K562 (cell line): ENCODE measurements around the gene LPGAT1. TPM values are rescaled to one million over a fixed set of nuclear protein-coding genes. Genes with fewer than 3 reads are reported as not detected.

Experiments
- ARNT ChIP-seq, 2 experiments: fragments of 450-650 bp; IDR thresholded peaks; 2 replicates each; pipeline ENCODE4 v1.6.1; 2016; ENCODE audit warnings: mild to moderate bottlenecking in 1 of 2
- CCNT2 ChIP-seq: IDR thresholded peaks from 2 replicates; pipeline ENCODE4 v1.6.1; 2011; ENCODE audit warnings: borderline replicate concordance, low read depth, mild to moderate bottlenecking, moderate library complexity, mixed read lengths, low read length; ENCODE audit not compliant: insufficient read length; ENCODE audit errors: extremely low read depth
- CTBP1 ChIP-seq: fragments of 450-650 bp; IDR thresholded peaks from 2 replicates; pipeline ENCODE4 v1.6.1; 2016; ENCODE audit warnings: borderline replicate concordance
- DIDO1 ChIP-seq: fragments of 450-650 bp; IDR thresholded peaks from 2 replicates; pipeline ENCODE4 v1.6.1; 2016; ENCODE audit warnings: low read depth, missing biosample characterization, missing genetic modification characterization
- ETS2 ChIP-seq: IDR thresholded peaks from 2 replicates; pipeline ENCODE4 v1.6.1; 2016; ENCODE audit warnings: borderline replicate concordance, missing genetic modification characterization, mild to moderate bottlenecking, moderate library complexity, missing compliant biosample characterization; ENCODE audit not compliant: poor library complexity, severe bottlenecking
- FOXA1 ChIP-seq: fragments of 450-650 bp; IDR thresholded peaks from 2 replicates; pipeline ENCODE4 v1.6.1; 2016; ENCODE audit warnings: mild to moderate bottlenecking, borderline replicate concordance
- GTF2A2 ChIP-seq: IDR thresholded peaks from 2 replicates; pipeline ENCODE4 v1.6.1; 2016; ENCODE audit warnings: mild to moderate bottlenecking, missing genetic modification characterization, missing compliant biosample characterization
- IRF2 ChIP-seq: sonication (generic); formaldehyde crosslinking; IDR thresholded peaks from 2 replicates; pipeline ENCODE4 v1.8.1; 2022; ENCODE audit warnings: mild to moderate bottlenecking, missing genetic modification reagents
- MTA2 ChIP-seq: fragments of 450-650 bp; IDR thresholded peaks from 2 replicates; pipeline ENCODE4 v1.6.1; 2016; ENCODE audit warnings: low read depth
- RBFOX2 ChIP-seq: fragments of 200-400 bp; formaldehyde crosslinking; IDR thresholded peaks from 2 replicates; pipeline ENCODE4 v1.6.1; 2017; ENCODE audit warnings: low read depth, mild to moderate bottlenecking, low read length, moderate library complexity
- RCOR1 ChIP-seq, 2 experiments: IDR thresholded peaks; 2 replicates each; pipeline ENCODE4 v1.6.1; 2012; ENCODE audit warnings: low read depth in 2 of 2, low read length in 2 of 2, borderline replicate concordance in 1 of 2, improper control_type of control experiment in 1 of 2
- SPI1 ChIP-seq: IDR thresholded peaks from 2 replicates; pipeline ENCODE4 v1.6.1; 2011; ENCODE audit warnings: low read depth, low read length, control low read depth, borderline replicate concordance
- STAT5A ChIP-seq: IDR thresholded peaks from 2 replicates; pipeline ENCODE4 v1.6.1; 2012; ENCODE audit warnings: low read length, inconsistent platforms, borderline replicate concordance
- ZBED1 ChIP-seq: IDR thresholded peaks from 2 replicates; pipeline ENCODE4 v1.6.1; 2014
- ZNF134 ChIP-seq: fragments of 250-450 bp; sonication (Bioruptor Pico); conservative IDR thresholded peaks from 2 replicates; pipeline ENCODE4 v1.4.0; 2020
- ZNF695 ChIP-seq: fragments of 450-650 bp; formaldehyde crosslinking; IDR thresholded peaks from 2 replicates; pipeline ENCODE4 v1.4.0; 2020; ENCODE audit warnings: mild to moderate bottlenecking, moderate library complexity
- ZSCAN29 ChIP-seq: fragments of 450-650 bp; IDR thresholded peaks from 2 replicates; pipeline ENCODE4 v1.6.1; 2017
- polyA plus RNA-seq, 8 experiments: library from polyadenylated mRNA; depleted of rRNA in 4 of 8; stranded (reverse) in 5 of 8; unstranded in 3 of 8; fragments of >200 nt; fragmentation: Nextera tagmentation in 2 of 8; fragmentation: Illumina TruSeq in 1 of 8; extraction: Ambion mirVana in 2 of 8; extraction: Trizol in 1 of 8; gene quantifications; 2 replicates each; pipeline versions ENCODE4 v1.2.1 to v1.2.3, GENCODE V29; 2011 to 2014; ENCODE audit warnings: inconsistent platforms in 1 of 8, missing spikeins in 1 of 8
- total RNA-seq, 7 experiments: library from RNA; depleted of rRNA in 6 of 7; stranded (reverse); fragments of >200 nt in 6 of 7; fragmentation: Illumina TruSeq in 2 of 7; extraction: Trizol in 2 of 7; gene quantifications; 2 replicates each; pipeline versions ENCODE4 v1.2.1 to v1.2.3, GENCODE V29; 2011 to 2021; ENCODE audit warnings: low replicate concordance in 1 of 7
- TF ChIP-seq, protein P1 (sequence below), 2 experiments: fragments of 150-350 bp in 1 of 2; IDR thresholded peaks; 2 replicates each; pipeline ENCODE4 v1.6.1; 2012 to 2016; ENCODE audit warnings: low read depth in 2 of 2, low read length in 2 of 2, mild to moderate bottlenecking in 1 of 2, moderate library complexity in 1 of 2
- TF ChIP-seq, protein P2 (sequence below): fragments of 450-650 bp; conservative IDR thresholded peaks from 2 replicates; pipeline ENCODE4 v1.6.1; 2016; ENCODE audit warnings: missing genetic modification characterization, low read depth, mild to moderate bottlenecking, missing compliant biosample characterization, moderate library complexity
- TF ChIP-seq, protein P3 (sequence below): fragments of 250-450 bp; sonication (Bioruptor Pico); IDR thresholded peaks from 2 replicates; pipeline ENCODE4 v1.6.1; 2021; ENCODE audit warnings: mild to moderate bottlenecking
- TF ChIP-seq, protein P4 (sequence below): fragments of 250-450 bp; sonication (Bioruptor Pico); IDR thresholded peaks from 2 replicates; pipeline ENCODE4 v1.5.0; 2020; ENCODE audit warnings: mild to moderate bottlenecking

Gene LPGAT1
- total and polyA plus RNA-seq, 9 of the 15 experiments (the other 6 are each of a cell fraction or from before 2014, with no cell fraction given) = 5.7 to 31.4 (median 16.3) TPM

DNA sequence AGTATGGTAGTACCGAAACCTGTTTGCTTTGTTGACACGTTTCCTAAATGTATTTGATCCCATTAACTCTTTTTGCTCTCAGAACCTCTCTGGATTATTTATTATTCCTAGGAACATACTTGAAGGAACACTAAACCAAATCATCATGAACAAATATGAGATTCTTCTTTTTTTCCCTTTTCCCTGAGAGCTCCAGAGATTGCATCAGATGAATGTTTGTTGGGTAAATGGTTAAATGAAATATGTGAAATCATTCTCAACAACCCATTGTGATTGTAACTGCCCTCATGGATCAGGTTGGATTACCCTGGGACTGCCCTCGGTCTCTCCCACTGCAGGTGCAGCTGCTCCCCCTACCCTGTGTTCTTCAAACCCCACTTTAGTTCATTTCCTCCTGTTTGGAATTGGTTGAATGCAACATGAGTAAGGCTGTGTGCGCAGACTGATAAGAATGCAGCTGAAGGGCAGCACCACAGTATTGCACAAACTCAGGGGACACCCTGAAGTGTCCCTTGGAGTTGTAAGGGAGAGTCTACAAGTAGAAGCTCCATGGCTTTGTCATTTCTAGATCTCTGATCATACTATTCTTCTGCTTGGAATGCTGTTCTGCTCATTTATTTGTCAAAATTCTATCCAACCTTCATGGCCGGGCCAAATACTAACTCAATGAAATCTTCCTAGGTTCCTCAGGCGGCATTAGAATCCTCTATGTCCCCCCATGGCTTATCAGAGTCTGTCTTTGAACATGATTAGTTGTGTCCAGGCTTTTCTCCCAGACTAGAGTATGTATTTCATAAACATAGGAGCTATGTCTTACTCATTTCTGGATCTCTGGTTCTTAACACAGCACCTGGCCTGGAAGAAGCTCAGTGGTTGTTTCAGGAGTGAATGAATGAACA, 108.0 kb downstream of the LPGAT1 start (continued):
- TF ChIP-seq, protein P1, sequence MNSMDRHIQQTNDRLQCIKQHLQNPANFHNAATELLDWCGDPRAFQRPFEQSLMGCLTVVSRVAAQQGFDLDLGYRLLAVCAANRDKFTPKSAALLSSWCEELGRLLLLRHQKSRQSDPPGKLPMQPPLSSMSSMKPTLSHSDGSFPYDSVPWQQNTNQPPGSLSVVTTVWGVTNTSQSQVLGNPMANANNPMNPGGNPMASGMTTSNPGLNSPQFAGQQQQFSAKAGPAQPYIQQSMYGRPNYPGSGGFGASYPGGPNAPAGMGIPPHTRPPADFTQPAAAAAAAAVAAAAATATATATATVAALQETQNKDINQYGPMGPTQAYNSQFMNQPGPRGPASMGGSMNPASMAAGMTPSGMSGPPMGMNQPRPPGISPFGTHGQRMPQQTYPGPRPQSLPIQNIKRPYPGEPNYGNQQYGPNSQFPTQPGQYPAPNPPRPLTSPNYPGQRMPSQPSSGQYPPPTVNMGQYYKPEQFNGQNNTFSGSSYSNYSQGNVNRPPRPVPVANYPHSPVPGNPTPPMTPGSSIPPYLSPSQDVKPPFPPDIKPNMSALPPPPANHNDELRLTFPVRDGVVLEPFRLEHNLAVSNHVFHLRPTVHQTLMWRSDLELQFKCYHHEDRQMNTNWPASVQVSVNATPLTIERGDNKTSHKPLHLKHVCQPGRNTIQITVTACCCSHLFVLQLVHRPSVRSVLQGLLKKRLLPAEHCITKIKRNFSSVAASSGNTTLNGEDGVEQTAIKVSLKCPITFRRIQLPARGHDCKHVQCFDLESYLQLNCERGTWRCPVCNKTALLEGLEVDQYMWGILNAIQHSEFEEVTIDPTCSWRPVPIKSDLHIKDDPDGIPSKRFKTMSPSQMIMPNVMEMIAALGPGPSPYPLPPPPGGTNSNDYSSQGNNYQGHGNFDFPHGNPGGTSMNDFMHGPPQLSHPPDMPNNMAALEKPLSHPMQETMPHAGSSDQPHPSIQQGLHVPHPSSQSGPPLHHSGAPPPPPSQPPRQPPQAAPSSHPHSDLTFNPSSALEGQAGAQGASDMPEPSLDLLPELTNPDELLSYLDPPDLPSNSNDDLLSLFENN (IDR thresholded peaks at IDR 0.05; ENCODE audit: low read depth in 2 of 2, low read length in 2 of 2) = 0 out of 4 replicates have a peak, but pooled peaks of 1 of the 2 experiments have one; percentile 41
- no peak for TF ChIP-seq FOXA1
- TF ChIP-seq RCOR1 (IDR thresholded peaks at IDR 0.05; ENCODE audit: borderline replicate concordance in 1 of 2, low read depth in 2 of 2, low read length in 2 of 2) = peak in 1 of 2 experiments; percentile 88; a peak in 2 of 4 replicates
- no peak for TF ChIP-seq ZSCAN29
- TF ChIP-seq ZBED1 = no peak
- TF ChIP-seq, protein P2, sequence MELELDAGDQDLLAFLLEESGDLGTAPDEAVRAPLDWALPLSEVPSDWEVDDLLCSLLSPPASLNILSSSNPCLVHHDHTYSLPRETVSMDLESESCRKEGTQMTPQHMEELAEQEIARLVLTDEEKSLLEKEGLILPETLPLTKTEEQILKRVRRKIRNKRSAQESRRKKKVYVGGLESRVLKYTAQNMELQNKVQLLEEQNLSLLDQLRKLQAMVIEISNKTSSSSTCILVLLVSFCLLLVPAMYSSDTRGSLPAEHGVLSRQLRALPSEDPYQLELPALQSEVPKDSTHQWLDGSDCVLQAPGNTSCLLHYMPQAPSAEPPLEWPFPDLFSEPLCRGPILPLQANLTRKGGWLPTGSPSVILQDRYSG (tag) = no peak
- TF ChIP-seq DIDO1 (tag) = 0 out of 2 replicates have a peak, but pooled peaks have one; percentile 13
- peak; percentile 58 for TF ChIP-seq CCNT2
- no peak for TF ChIP-seq GTF2A2 (tag)
- peak; percentile 82; the same call in 1 of the 2 replicates for TF ChIP-seq STAT5A
- TF ChIP-seq, protein P3, sequence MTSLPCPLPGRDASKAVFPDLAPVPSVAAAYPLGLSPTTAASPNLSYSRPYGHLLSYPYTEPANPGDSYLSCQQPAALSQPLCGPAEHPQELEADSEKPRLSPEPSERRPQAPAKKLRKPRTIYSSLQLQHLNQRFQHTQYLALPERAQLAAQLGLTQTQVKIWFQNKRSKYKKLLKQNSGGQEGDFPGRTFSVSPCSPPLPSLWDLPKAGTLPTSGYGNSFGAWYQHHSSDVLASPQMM = no peak
- TF ChIP-seq SPI1 = 0 out of 2 replicates have a peak, but pooled peaks have one; percentile 17
- peak; percentile 70 for TF ChIP-seq CTBP1
- TF ChIP-seq, protein P4, sequence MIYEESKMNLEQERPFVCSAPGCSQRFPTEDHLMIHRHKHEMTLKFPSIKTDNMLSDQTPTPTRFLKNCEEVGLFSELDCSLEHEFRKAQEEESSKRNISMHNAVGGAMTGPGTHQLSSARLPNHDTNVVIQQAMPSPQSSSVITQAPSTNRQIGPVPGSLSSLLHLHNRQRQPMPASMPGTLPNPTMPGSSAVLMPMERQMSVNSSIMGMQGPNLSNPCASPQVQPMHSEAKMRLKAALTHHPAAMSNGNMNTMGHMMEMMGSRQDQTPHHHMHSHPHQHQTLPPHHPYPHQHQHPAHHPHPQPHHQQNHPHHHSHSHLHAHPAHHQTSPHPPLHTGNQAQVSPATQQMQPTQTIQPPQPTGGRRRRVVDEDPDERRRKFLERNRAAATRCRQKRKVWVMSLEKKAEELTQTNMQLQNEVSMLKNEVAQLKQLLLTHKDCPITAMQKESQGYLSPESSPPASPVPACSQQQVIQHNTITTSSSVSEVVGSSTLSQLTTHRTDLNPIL (CRISPR knock-in tag) = no peak
- TF ChIP-seq ETS2 (tag) = no peak
- no peak for TF ChIP-seq IRF2 (CRISPR knock-in tag)
- TF ChIP-seq ZNF134 (CRISPR knock-in tag) = no peak
- peak; percentile 79 for TF ChIP-seq MTA2
- TF ChIP-seq RBFOX2 = peak; percentile 44; the same call in 1 of the 2 replicates
- peak; percentile 19 to 91; a peak in 2 of 4 replicates for TF ChIP-seq ARNT (IDR thresholded peaks at IDR 0.05)
- no peak for TF ChIP-seq ZNF695 (CRISPR knock-in tag)
